Chondrocyte (in vitro differentiated cells): ENCODE results near the gene CREBRF. TPM values are rescaled to one million over a fixed set of nuclear protein-coding genes. Genes with fewer than 3 reads are reported as not detected.
"Not testable (repeated sequence)": the region's sequence is repeated elsewhere in the genome, so short reads cannot be mapped to it uniquely, and the experiment has no call there.

Experiments used
- DNase-seq: peaks from one replicate; pipeline ENCODE4 v3.0.0; 2021; ENCODE audit warnings: mixed read lengths, low spot score
- H3K27ac Mint-ChIP-seq: one replicate; pipeline ENCODE4 v1.8.0; 2021; ENCODE audit warnings: mild to moderate bottlenecking, moderate library complexity, mixed read lengths; ENCODE audit not compliant: unreplicated experiment
- H3K27me3 Mint-ChIP-seq: 2 replicates; pipeline ENCODE4 v1.8.0; 2021; ENCODE audit warnings: low read depth, mixed read lengths
- H3K36me3 Mint-ChIP-seq: 2 replicates; pipeline ENCODE4 v1.8.0; 2021; ENCODE audit warnings: low read depth, mixed read lengths
- H3K4me1 Mint-ChIP-seq: 2 replicates; pipeline ENCODE4 v1.8.0; 2021; ENCODE audit warnings: low read depth, mild to moderate bottlenecking, mixed read lengths
- H3K4me3 Mint-ChIP-seq: one replicate; pipeline ENCODE4 v1.8.0; 2021; ENCODE audit warnings: mild to moderate bottlenecking, moderate library complexity, mixed read lengths; ENCODE audit not compliant: unreplicated experiment
- H3K9me3 Mint-ChIP-seq: 2 replicates; pipeline ENCODE4 v1.8.0; 2021; ENCODE audit warnings: low read depth, mixed read lengths
- CTCF ChIP-seq: fragments of 200-600 bp; sonication (generic); IDR thresholded peaks from 2 replicates; pipeline ENCODE4 v1.5.0; 2021; ENCODE audit warnings: antibody characterized with exemption, mild to moderate bottlenecking, moderate library complexity
- total RNA-seq: library from RNA; stranded (reverse); gene quantifications from 3 replicates; pipeline ENCODE4 v1.2.1, GENCODE V29; 2021

Gene CREBRF
- total RNA-seq, 1 donor from 2014 or later: 14.7 TPM

- Mint-ChIP-seq H3K4me1 (peaks cover 5% of the 10 kb centered on the region), H3K9me3 (no peaks in the 10 kb centered on the region), H3K27ac (no peak overlapping the region), H3K27me3 (no peaks in the 10 kb centered on the region), H3K4me3 (no peak overlapping the region), H3K36me3 (no peaks in the 10 kb centered on the region)
- no peak for DNase-seq
- no peak for TF ChIP-seq CTCF
These were observed 13.5 kb downstream of the CREBRF start for GRCh38 chr5:173069671-173070070.

- DNase-seq: no peak
- TF ChIP-seq CTCF: no peak
- Mint-ChIP-seq H3K27ac (no peak overlapping the region), H3K9me3 (no peaks in the 10 kb centered on the region), H3K4me1 (no peaks in the 10 kb centered on the region), H3K27me3 (no peaks in the 10 kb centered on the region), H3K4me3 (no peak overlapping the region), H3K36me3 (no peaks in the 10 kb centered on the region)
These were observed 19.1 kb downstream of the CREBRF start for GRCh38 chr5:173075137-173075843.

- TF ChIP-seq CTCF: no peak
- no peak overlapping the region for H3K27ac Mint-ChIP-seq
- no peaks in the 10 kb centered on the region for H3K9me3 Mint-ChIP-seq
- no peak for DNase-seq
- peaks cover 5% of the 10 kb centered on the region for H3K36me3 Mint-ChIP-seq
- H3K4me1 Mint-ChIP-seq: no peaks in the 10 kb centered on the region
- no peak overlapping the region for H3K4me3 Mint-ChIP-seq
- H3K27me3 Mint-ChIP-seq: no peaks in the 10 kb centered on the region
These were observed 19.8 kb downstream of the CREBRF start for GRCh38 chr5:173075970-173076369.

GRCh38 chr5:173076471-173076870 lies 20.3 kb downstream of the CREBRF start:
- not testable (repeated sequence) for H3K4me1 Mint-ChIP-seq, H3K4me3 Mint-ChIP-seq, H3K27me3 Mint-ChIP-seq, H3K9me3 Mint-ChIP-seq, H3K36me3 Mint-ChIP-seq, DNase-seq
- peak overlapping the region; percentile 13 for H3K27ac Mint-ChIP-seq

- Mint-ChIP-seq H3K9me3 (no peaks in the 10 kb centered on the region), H3K4me1 (no peaks in the 10 kb centered on the region), H3K4me3 (no peak overlapping the region), H3K36me3 (peaks cover 9% of the 10 kb centered on the region), H3K27ac (no peak overlapping the region), H3K27me3 (no peaks in the 10 kb centered on the region)
- TF ChIP-seq CTCF: no peak
- DNase-seq: no peak
These were observed 22.7 kb downstream of the CREBRF start for GRCh38 chr5:173078878-173079277.

- Mint-ChIP-seq H3K9me3 (no peaks in the 10 kb centered on the region), H3K4me3 (no peak overlapping the region), H3K27ac (no peak overlapping the region), H3K4me1 (peaks cover 25% of the 10 kb centered on the region), H3K27me3 (no peaks in the 10 kb centered on the region), H3K36me3 (peaks cover 16% of the 10 kb centered on the region)
- no peak for TF ChIP-seq CTCF
- DNase-seq: no peak
These were observed 33.4 kb downstream of the CREBRF start for GRCh38 chr5:173089581-173089980.
